Measurements from ENCODE around the gene ORMDL1.
"Not testable (repeated sequence)": the region's sequence is repeated elsewhere in the genome, so short reads cannot be mapped to it uniquely, and the experiment has no call there.

Gene ORMDL1

GRCh38 chr2:189762551-189763298 is 21.4 kb downstream of the ORMDL1 start, which contains the start of gene OSGEPL1:
TSS of gene OSGEPL1 (minus strand) at chr2:189762792. CDS start at chr2:189761640, 1,152 bp downstream.
- Histone ChIP-seq H3K9me3 (ENCODE audit: low read length) (no peaks in the 10 kb centered on the region), H3K4me2 (ENCODE audit: low read length) (peak within 1 kb of the TSS; percentile 88), H3F3A (ENCODE audit: insufficient read depth, low read length) (0 out of 2 replicates have a peak, but pooled peaks cover 7% of the 10 kb centered on the region), H3K27ac (ENCODE audit: low read depth, low read length, poor library complexity, severe bottlenecking) (peak within 1 kb of the TSS; percentile 97), H3K9ac (ENCODE audit: low read length) (peak within 1 kb of the TSS; percentile 98), H3K4me1 (ENCODE audit: insufficient read depth, low read length, severe bottlenecking) (peaks cover 23% of the 10 kb centered on the region), H2AFZ (ENCODE audit: low read length) (peak within 1 kb of the TSS; percentile 90), H3K27me3 (ENCODE audit: insufficient read depth, low read length) (no peaks in the 10 kb centered on the region), H3K9me2 (ENCODE audit: low read depth, low read length) (no peaks in the 10 kb centered on the region), H4K20me1 (ENCODE audit: insufficient read depth, low read length) (no peaks in the 10 kb centered on the region), H3K4me3 (ENCODE audit: low read depth, low read length, poor library complexity, severe bottlenecking) (peak within 1 kb of the TSS; percentile 80), H3K36me3 (ENCODE audit: insufficient read depth, low read length) (peaks cover 10% of the 10 kb centered on the region; the same call in 1 of the 2 replicates), H3K79me2 (ENCODE audit: insufficient read depth, low read length) (no peaks in the 10 kb centered on the region)
- peak; percentile 73 for TF ChIP-seq CTCF (IDR thresholded peaks at IDR 0.05; ENCODE audit: low read length)
- TF ChIP-seq EZH2 (IDR thresholded peaks at IDR 0.05; ENCODE audit: borderline replicate concordance, low read length), result no peak

- Histone ChIP-seq H3K36me3 (ENCODE audit: insufficient read depth, low read length) (peaks cover 7% of the 10 kb centered on the region; the same call in 1 of the 2 replicates), H3K9me2 (ENCODE audit: low read depth, low read length) (no peaks in the 10 kb centered on the region), H3K4me3 (ENCODE audit: low read depth, low read length, poor library complexity, severe bottlenecking) (peak overlapping the region; percentile 80), H3K27me3 (ENCODE audit: insufficient read depth, low read length) (no peaks in the 10 kb centered on the region), H3F3A (ENCODE audit: insufficient read depth, low read length) (0 out of 2 replicates have a peak, but pooled peaks cover 7% of the 10 kb centered on the region), H3K9ac (ENCODE audit: low read length) (peak overlapping the region; percentile 98), H3K4me1 (ENCODE audit: insufficient read depth, low read length, severe bottlenecking) (peaks cover 23% of the 10 kb centered on the region), H3K4me2 (ENCODE audit: low read length) (peak overlapping the region; percentile 88), H3K79me2 (ENCODE audit: insufficient read depth, low read length) (no peaks in the 10 kb centered on the region), H3K27ac (ENCODE audit: low read depth, low read length, poor library complexity, severe bottlenecking) (peak overlapping the region; percentile 97), H2AFZ (ENCODE audit: low read length) (peak overlapping the region; percentile 90), H3K9me3 (ENCODE audit: low read length) (no peaks in the 10 kb centered on the region), H4K20me1 (ENCODE audit: insufficient read depth, low read length) (no peaks in the 10 kb centered on the region)
- TF ChIP-seq CTCF (IDR thresholded peaks at IDR 0.05; ENCODE audit: low read length), result no peak
These were observed 21.9 kb downstream of the ORMDL1 start for GRCh38 chr2:189762229-189762550.

- not testable (repeated sequence) for H3K9ac ChIP-seq (ENCODE audit: low read length); H3K36me3 ChIP-seq (ENCODE audit: insufficient read depth, low read length); H3K4me3 ChIP-seq (ENCODE audit: low read depth, low read length, poor library complexity, severe bottlenecking); H3K79me2 ChIP-seq (ENCODE audit: insufficient read depth, low read length); H3K4me2 ChIP-seq (ENCODE audit: low read length); H4K20me1 ChIP-seq (ENCODE audit: insufficient read depth, low read length); H3K9me3 ChIP-seq (ENCODE audit: low read length); H3K27me3 ChIP-seq (ENCODE audit: insufficient read depth, low read length); H2AFZ ChIP-seq (ENCODE audit: low read length); H3K9me2 ChIP-seq (ENCODE audit: low read depth, low read length); H3K27ac ChIP-seq (ENCODE audit: low read depth, low read length, poor library complexity, severe bottlenecking); H3F3A ChIP-seq (ENCODE audit: insufficient read depth, low read length)
- H3K4me1 ChIP-seq (ENCODE audit: insufficient read depth, low read length, severe bottlenecking), result peaks cover 23% of the 10 kb centered on the region
These were observed 24.0 kb downstream of the ORMDL1 start for GRCh38 chr2:189760154-189760553.

Data from OCI-LY1 (cell line).